DMS153 treated with DMSO at 0.1 percent for 48 hours (cell line): ENCODE measurements around the gene RNF145.
"Not testable (repeated sequence)": the region's sequence is repeated elsewhere in the genome, so short reads cannot be mapped to it uniquely, and the experiment has no call there.

Experiments
- DNase-seq: peaks from one replicate; lab custom pipeline; 2025; ENCODE audit not compliant: unreplicated experiment; lab: John Stamatoyannopoulos, UW

RNF145 gene

GRCh38 chr5:159209438-159210209 is at the start of gene RNF145:
TSS of gene RNF145 (minus strand) at chr5:159209553. CDS start at chr5:159203617, 5,936 bp downstream.
- no peak for DNase-seq

- no peak for DNase-seq
These were observed 49.0 kb upstream of the RNF145 start for GRCh38 chr5:159258361-159258760.

GRCh38 chr5:159257629-159258283 is 48.4 kb upstream of the RNF145 start:
- no peak for DNase-seq

GRCh38 chr5:159257007-159257406 is 47.7 kb upstream of the RNF145 start:
- DNase-seq = no peak

- DNase-seq = no peak
These were observed 42.8 kb upstream of the RNF145 start for GRCh38 chr5:159252195-159252594.

GRCh38 chr5:159249158-159249557 is 39.8 kb upstream of the RNF145 start:
- no peak for DNase-seq

GRCh38 chr5:159244890-159245289 is 35.5 kb upstream of the RNF145 start:
- no peak for DNase-seq

GRCh38 chr5:159244163-159244562 is 34.8 kb upstream of the RNF145 start:
- no peak for DNase-seq

- no peak for DNase-seq
These were observed 34.0 kb upstream of the RNF145 start for GRCh38 chr5:159243385-159243784.

- no peak for DNase-seq
These were observed 33.3 kb upstream of the RNF145 start for GRCh38 chr5:159242656-159243055.

GRCh38 chr5:159241946-159242552 is 32.7 kb upstream of the RNF145 start:
- DNase-seq = no peak

- DNase-seq = no peak
These were observed 31.0 kb upstream of the RNF145 start for GRCh38 chr5:159240301-159240870.

- not testable (repeated sequence) for DNase-seq
These were observed 26.6 kb upstream of the RNF145 start for GRCh38 chr5:159235871-159236520.

- DNase-seq = no peak
These were observed 21.8 kb upstream of the RNF145 start for GRCh38 chr5:159231167-159231566.

- no peak for DNase-seq
These were observed 21.3 kb upstream of the RNF145 start for GRCh38 chr5:159230657-159231056.

GRCh38 chr5:159228097-159228496 is 18.7 kb upstream of the RNF145 start:
- DNase-seq = not testable (repeated sequence)

GRCh38 chr5:159227452-159227851 is 18.1 kb upstream of the RNF145 start:
- no peak for DNase-seq

- DNase-seq = no peak
These were observed 17.1 kb upstream of the RNF145 start for GRCh38 chr5:159226451-159226850.

GRCh38 chr5:159224471-159224870 is 15.1 kb upstream of the RNF145 start:
- no peak for DNase-seq

- DNase-seq = no peak
These were observed 14.1 kb upstream of the RNF145 start for GRCh38 chr5:159223469-159223868.

- DNase-seq = no peak
These were observed 10.9 kb upstream of the RNF145 start for GRCh38 chr5:159220206-159220605.
